Stimulated activated CD8-positive, alpha-beta memory T cell treated with anti-CD3 and anti-CD28 coated beads, Interleukin-4, amount 100 ng/mL, for 1 hour (primary cell): Measurements from ENCODE around the gene USP6NL.
A peak's percentile ranks its signal among the peaks of the same experiment; 100 is the strongest.

Experiments
- DNase-seq, 2 donors: peaks; one replicate each; pipeline ENCODE4 v3.0.0-alpha.2; 2020; ENCODE audit warnings: low read depth in 2 of 2, low spot score in 1 of 2

Gene USP6NL

GRCh38 chr10:11483201-11484148, 128.0 kb downstream of the USP6NL start:
- no peak for DNase-seq

- DNase-seq: no peak
Observed at GRCh38 chr10:11482306-11482705, 129.1 kb downstream of the USP6NL start.

DNA sequence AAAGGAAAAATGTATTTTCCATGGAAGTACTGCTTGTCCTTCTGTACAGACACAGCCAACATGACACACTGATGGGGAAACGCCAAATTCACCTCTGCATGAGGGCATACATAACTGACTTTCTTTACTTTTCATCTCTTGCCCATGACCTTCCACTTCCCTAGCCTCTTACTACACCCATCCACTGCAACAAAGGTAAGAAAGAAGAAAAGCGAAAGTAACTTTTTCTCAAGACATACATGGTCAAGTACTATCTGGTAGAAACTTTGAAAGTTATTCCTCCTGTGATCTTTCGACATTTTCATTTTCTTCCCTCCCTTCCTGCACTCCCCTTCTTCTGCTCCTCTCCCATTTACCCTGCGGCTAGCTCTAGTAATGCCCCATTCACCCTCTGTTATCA, 130.8 kb downstream of the USP6NL start:
- no peak for DNase-seq

DNA sequence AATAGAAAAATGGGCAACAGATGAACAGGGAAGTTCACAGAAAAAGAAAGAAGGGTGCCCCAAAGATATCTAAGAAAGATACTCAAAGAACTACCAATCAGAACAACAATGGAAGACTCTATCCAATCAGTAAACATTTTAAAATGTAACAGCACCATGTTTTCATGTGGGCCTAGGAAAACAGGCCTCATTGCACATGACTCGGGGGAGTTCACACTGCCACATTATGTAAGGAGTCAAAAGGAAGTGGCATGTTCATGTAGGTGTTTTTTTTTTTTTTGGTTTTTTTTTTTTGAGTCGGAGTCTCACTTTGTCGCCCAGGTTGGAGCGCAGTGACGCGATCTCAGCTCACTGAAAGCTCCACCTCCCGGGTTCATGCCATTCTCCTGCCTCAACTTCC, 132.2 kb downstream of the USP6NL start:
- DNase-seq: no peak

DNA sequence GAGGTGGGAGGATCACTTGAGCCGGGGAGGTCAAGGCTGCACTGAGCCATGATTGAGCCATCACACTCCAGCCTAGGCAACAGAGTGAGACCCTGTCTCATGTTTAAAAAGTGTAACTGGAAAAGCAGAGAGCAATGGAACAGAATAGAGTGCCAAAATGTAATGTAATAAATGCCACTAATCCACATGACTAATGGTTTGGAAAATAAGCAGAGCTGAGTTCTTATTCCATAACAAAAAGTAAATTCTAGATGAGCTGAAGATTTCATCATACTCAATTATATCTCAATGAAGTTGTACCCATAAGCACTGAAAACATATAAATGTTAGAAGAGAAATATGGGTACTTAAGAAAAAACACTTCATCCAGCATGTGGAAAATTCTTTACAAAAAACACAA, 132.6 kb downstream of the USP6NL start:
- no peak for DNase-seq

GRCh38 chr10:11475831-11476434, 135.5 kb downstream of the USP6NL start:
- DNase-seq: no peak

GRCh38 chr10:11473128-11473760, 138.2 kb downstream of the USP6NL start:
- DNase-seq: no peak

- DNase-seq: peak; percentile 26 to 42
Observed at GRCh38 chr10:11472158-11472753, 139.2 kb downstream of the USP6NL start.

DNA sequence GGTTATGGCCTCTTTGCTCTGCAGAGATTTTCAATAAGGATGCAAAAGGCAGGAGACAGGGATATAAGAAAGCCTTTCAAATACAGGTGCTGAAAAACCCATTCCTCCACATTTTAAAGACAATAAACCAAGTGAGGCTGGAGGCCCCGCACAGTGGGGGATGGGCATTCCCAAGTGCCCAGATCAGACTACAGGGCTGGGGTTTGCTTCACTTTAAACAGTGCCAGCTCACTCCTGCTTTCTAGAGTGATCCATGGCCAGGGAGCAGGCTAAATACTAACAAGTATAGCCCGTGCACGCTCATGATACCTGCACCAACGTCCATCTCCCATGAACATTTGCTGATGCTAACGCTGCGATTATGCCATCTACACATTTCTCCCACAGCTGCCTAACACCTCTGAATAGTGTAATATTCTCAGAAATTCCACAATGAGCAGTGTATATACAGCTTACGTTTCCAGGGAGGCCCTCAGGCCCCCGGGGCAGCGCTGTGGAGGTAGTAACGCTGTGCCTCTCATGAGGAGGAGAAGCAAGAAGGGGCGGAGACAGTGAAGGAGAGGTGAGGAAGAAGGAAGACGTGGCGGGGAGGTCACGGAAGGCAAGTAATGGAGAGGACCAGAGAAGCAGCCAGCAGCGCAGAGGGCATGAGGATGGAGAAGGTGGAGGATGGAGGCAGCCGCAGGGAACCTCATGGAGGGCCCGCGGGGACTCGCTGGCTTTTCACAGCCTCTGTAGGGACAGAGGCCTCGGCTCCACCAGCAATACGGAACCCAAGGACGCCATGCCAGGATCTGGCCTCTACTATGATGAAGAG, 141.7 kb downstream of the USP6NL start:
- DNase-seq: no peak

DNA sequence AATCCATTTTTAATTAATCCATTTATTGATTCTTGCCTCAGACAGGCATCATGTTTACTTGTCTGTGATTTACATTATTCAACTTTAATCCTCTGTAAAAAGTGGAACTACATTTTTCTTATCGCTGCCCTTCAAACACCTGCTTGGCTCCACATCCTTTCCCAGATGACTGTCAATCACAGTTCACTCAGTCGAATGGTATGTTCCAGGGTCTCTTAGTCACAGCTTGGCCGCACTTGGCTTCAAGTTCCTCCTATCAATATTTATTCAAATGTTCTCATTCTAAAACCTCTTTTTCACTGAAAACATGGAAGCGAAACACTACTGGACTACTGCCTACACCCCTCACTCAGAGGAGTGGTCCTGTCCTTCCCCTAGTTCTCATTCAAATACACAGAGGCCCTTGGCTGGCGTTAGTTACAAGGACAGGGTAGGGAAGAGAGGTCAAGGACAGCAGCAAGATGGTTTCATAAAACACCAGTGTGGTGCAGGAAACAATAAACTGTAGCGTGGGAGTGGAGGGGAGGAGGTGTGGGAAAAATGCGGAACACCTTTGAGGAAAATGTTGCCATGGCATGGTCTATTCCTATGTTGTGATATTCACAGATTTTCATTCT, 143.2 kb downstream of the USP6NL start:
- no peak for DNase-seq

- DNase-seq: no peak
Observed at GRCh38 chr10:11465406-11465805, 146.0 kb downstream of the USP6NL start.

GRCh38 chr10:11463111-11463510, 148.3 kb downstream of the USP6NL start:
- no peak for DNase-seq

- no peak for DNase-seq
Observed at GRCh38 chr10:11462071-11462470, 149.4 kb downstream of the USP6NL start.

GRCh38 chr10:11457336-11457735, 154.1 kb downstream of the USP6NL start:
- no peak for DNase-seq

DNA sequence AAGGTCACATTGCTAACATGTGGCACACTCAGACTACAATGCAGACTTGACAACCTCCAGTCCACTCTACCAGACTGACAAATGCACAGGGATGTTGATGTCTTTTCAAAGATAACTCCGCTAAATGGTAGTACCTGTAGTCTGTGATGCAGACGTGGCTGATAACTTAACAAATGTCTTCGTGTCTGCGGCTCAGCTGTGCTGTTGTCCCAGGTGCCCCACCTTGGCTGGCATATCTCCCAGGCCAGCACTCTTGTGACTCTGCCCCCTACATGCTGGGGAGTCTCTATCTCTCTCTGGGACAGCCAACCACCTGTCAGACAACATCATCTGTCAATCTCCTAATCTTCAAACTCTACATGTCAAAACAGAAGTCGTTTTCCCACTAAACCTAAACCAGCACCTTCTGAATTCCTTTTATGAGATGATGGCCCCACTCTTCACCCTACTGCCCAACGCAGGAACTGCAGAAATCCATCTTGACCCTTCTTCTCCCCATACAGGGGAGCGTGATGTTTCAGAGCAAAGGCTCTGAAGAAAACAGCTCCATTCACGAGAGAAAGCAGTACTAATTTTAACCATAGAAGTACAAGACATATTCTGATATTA, 156.4 kb downstream of the USP6NL start:
- DNase-seq: no peak

GRCh38 chr10:11454160-11454559, 157.3 kb downstream of the USP6NL start:
- no peak for DNase-seq

DNA sequence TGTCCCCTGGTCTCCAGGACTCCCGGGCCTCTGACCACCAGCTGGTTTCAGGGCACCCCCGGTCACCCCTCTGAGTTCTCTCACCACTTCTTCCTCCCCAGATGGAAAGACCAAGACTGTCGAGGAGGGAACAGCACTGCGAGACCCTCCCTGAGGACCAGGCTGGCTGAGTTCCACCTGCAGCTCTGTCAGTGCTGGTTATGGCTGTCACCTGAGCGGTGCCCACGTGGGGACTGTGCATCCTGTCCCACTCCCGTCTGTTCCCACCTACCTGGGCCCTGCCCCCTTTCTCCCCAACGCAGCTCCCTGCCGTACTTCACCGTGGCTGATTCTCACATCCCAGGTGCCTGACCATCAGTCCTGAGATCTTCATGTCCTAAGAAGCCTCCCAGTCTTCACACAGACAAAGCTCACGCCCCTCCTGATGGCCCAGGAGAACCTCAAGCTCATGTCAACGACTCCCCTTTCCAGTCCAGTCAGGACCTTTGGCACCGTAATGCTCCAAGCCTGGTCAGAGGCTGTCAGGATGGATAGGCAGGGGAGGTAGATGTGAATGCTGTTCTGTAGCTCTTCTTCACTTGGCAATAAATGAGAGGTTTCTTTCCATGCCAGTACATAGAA, 159.7 kb downstream of the USP6NL start:
- no peak for DNase-seq

DNA sequence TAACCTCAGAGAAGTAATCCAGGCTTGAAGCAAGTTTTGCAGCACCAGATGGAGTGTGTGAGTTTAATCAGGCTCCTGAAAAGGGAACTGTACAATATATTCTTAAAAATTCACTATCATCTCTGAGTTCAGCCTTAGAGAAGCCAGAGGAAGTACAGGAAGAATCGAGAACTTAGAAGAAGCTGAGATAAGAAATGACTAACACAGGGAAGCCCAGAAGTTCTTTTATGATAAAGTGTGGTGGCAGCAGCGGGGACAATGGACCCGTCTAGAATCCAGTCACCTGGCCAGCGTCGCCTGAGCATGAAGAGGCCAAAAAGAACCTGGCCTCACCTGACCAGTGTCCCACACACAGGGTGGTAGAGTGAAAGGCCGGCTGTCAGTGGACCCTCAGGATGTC, 161.0 kb downstream of the USP6NL start:
- DNase-seq: no peak

GRCh38 chr10:11449761-11450160, 161.7 kb downstream of the USP6NL start:
- no peak for DNase-seq
